Erythroblast (primary cell): ENCODE results near the gene RBPJ.

Experiments
- DNase-seq, 2 experiments: peaks; one replicate each; lab custom pipeline; 2025; lab: John Stamatoyannopoulos, UW
- GATA1 ChIP-seq: IDR thresholded peaks from 2 replicates; pipeline ENCODE4 v1.6.1; 2011; ENCODE audit warnings: low read depth, mild to moderate bottlenecking, control low read depth, low read length, moderate library complexity
- POLR2A ChIP-seq: IDR thresholded peaks from 2 replicates; pipeline ENCODE4 v1.6.1; 2011; ENCODE audit warnings: mild to moderate bottlenecking, low read length

The RBPJ gene

DNA sequence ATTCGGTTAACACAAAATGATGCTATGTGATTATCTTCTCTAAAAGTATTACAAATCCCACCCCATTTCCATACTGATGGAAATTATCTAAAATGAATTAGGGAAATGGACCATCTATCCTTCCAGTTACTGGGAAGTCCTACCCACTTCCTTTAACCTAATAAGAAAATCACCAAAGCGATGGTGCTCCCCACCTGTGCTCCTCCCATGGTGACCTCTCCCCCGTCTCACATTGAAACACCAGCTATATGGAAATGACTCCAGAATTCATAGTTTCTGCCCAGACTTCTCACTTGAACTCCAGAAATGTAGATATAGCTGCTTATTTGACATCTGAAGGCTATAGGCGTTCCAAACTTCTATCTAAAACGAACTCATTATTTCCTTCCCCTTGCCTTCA lies 121.0 kb downstream of the RBPJ start:
- no peak for DNase-seq

GRCh38 chr4:26447378-26447777 lies 126.6 kb downstream of the RBPJ start:
- TF ChIP-seq POLR2A (no peak), GATA1 (no peak)
- no peak for DNase-seq

More for the DNA sequence above, 121.0 kb downstream of the RBPJ start:
- no peak for TF ChIP-seq GATA1
- no peak for TF ChIP-seq POLR2A

GRCh38 chr4:26450418-26450817 lies 129.6 kb downstream of the RBPJ start:
- TF ChIP-seq POLR2A = no peak
- DNase-seq = no peak

DNA sequence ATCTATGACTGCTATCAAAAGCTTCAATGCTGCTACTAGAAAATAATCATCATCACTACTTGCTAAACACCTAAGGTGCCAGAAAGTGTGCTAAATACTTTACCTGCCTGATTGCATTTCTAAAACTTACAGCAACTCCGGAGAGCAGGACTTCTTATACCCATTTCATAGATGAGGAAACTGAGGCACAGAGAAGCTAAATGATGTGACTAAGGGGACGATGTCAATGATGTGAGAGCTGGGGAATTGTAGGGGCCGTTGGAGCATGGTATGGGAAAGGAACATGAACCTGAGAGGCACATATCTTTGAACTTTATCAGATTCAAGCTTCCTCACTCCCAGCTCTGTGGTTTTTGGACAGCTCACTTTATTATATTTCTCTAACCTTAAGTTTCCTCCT lies 130.8 kb downstream of the RBPJ start:
- no peak for DNase-seq
- TF ChIP-seq GATA1 (no peak), POLR2A (no peak)

- TF ChIP-seq POLR2A (no peak), GATA1 (no peak)
- no peak for DNase-seq
Measured at GRCh38 chr4:26452565-26453531, 132.0 kb downstream of the RBPJ start.

- no peak for DNase-seq
- TF ChIP-seq POLR2A (no peak), GATA1 (no peak)
Measured at GRCh38 chr4:26454961-26455360, 134.1 kb downstream of the RBPJ start.

GRCh38 chr4:26455571-26455970 lies 134.8 kb downstream of the RBPJ start:
- TF ChIP-seq POLR2A (no peak), GATA1 (no peak)
- no peak for DNase-seq

GRCh38 chr4:26457412-26457811 lies 136.6 kb downstream of the RBPJ start:
- no peak for TF ChIP-seq POLR2A
- no peak for DNase-seq

GRCh38 chr4:26458157-26458561 lies 137.3 kb downstream of the RBPJ start:
- no peak for TF ChIP-seq POLR2A
- no peak for TF ChIP-seq GATA1
- DNase-seq = no peak

GRCh38 chr4:26459054-26459755 lies 138.4 kb downstream of the RBPJ start:
- DNase-seq = peak; percentile 25 to 32
- no peak for TF ChIP-seq GATA1
- no peak for TF ChIP-seq POLR2A

DNA sequence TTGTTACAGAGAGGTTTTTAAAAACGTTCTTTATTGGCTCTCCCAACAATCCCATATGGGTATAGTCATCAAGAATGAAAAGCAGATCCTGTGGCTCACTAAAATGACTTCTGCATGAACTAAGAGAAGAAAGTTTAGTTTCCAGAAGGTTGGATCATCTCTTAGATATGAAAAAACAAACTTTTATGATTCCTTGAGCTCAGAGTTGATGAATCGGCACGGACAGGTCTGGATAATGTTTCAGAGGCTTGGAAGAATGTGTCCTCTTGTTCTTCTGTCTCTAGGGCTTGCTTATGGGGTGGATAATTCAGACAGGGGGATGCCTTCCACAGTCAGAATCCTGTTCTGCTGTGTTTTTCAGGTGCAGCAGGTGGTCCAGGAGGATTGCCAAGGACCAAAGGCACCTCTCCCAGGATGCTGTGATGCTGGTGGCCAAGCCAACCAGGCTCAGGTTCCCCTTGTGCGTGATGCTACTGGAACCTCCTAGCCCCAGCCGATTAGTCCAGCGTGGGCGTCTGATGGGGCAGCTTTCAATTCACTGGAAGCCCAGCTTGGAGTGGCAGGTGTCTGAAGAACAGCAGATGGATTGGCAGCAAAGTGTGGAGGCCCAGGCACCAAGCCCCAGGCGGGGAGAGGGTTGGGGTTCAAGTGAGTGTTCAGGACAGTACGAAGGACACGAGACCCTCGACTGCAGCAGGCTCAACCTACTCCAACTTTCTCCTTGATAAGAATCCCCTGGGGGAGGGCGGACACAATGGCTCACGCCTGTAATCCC lies 139.1 kb downstream of the RBPJ start:
- TF ChIP-seq GATA1 (no peak), POLR2A (no peak)
- no peak for DNase-seq

DNA sequence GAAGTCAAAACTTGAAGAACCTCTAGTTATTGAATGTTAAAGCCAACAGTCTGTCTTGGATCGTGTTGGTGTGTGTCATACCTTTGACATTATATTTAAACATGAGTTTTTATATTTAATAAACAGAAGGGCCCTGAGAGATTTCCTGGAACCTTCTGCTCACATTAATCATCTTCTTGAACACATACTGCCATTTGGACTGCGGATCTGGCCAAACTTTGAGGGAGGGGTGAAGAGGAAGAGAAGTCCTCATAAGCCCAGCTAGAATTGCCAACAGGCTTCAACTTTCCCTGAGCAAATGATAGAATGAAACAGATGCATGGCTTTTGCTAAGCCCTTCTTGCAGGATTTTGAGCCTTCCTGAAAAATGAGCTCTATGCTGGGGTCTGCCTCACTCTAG lies 142.1 kb downstream of the RBPJ start:
- TF ChIP-seq POLR2A (no peak), GATA1 (no peak)
- no peak for DNase-seq

DNA sequence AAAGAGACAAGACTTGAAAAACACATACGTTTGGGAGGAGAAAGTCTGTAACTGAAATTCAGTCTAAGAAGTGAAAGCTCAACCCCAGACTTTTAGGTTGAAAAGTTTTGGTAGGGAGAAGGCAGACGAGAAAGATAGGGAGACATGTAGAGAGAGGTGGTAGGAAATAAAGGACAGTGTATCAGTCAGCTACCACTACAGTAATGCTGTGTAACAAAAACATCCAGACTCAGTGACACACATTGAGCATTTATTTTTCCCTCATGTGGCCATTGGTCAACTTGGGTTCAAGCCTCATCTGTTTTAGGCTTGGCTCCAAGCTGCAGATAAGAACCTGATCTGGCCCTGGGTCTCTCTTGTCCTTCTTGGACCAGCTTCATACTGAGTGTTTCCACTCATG lies 142.6 kb downstream of the RBPJ start:
- DNase-seq = no peak
- no peak for TF ChIP-seq POLR2A

DNA sequence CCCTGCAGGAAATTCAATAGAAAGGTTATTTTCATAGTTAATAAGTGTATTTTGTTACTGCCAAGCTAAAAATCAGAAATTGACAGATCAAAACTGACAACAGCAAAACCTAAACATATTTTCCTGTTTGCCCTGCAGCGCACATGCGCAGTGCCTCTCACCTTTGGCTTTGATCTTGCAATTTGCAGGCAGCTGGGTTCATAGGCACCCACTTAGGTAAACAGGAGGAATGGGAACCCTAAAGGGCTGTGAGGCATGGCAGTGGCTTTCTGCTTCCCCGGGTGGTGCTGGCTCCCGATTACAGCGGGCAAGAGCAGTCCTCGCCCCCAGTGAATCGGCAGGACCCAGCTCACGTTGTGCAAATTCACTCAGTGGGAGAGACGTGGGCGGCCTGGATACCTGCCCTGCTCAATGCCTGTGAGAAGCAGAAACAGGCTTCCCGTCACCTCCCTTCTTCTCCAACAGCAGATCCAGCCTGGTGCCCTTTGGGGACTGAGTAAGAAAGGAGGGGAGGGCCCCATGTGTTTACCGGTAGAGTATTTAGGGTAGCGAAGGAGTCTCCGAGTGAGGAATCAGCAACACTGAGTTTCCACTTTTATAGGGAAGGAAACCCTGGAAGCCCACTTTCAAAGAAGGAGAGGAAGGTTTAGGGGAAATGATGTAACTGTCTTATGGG lies 143.7 kb downstream of the RBPJ start:
- TF ChIP-seq GATA1 (no peak), POLR2A (no peak)
- no peak for DNase-seq
